Heart left ventricle (tissue), 16 donors: ENCODE results near the gene NDUFC1. TPM values are rescaled to one million over a fixed set of nuclear protein-coding genes. Genes with fewer than 3 reads are reported as not detected.

ENCODE experiments used
- ATAC-seq, 4 donors: fragments of 200-7000 bp; cut with Tn5 transposase; one replicate each; pipeline ENCODE4 v1.9.1; 2020 to 2022; ENCODE audit warnings: moderate library complexity in 4 of 4, mild to moderate bottlenecking in 3 of 4, moderate number of reproducible peaks in 1 of 4
- DNase-seq, 5 donors: peaks; one replicate each; pipeline ENCODE4 v3.0.0-alpha.2; 2020
- H3K27ac ChIP-seq, 12 donors: fragments of 200-600 bp; sonication (generic) in 4 of 12; one replicate each; pipeline versions ENCODE4 v1.5.0 to v1.8.0; 2016 to 2022; ENCODE audit warnings: mild to moderate bottlenecking in 2 of 12
- H3K27me3 ChIP-seq, 9 donors: fragments of 200-600 bp; sonication (generic) in 2 of 9; one replicate each; pipeline versions ENCODE4 v1.5.1 to v1.8.0; 2016 to 2022; ENCODE audit warnings: mild to moderate bottlenecking in 3 of 9
- H3K36me3 ChIP-seq, 9 donors: fragments of 200-600 bp; sonication (generic) in 2 of 9; one replicate each; pipeline versions ENCODE4 v1.5.0 to v1.8.0; 2018 to 2022; ENCODE audit warnings: mild to moderate bottlenecking in 2 of 9
- H3K4me1 ChIP-seq, 12 donors: fragments of 200-600 bp; sonication (generic) in 4 of 12; one replicate each; pipeline versions ENCODE4 v1.5.0 to v1.8.0; 2016 to 2022; ENCODE audit warnings: mild to moderate bottlenecking in 3 of 12
- H3K4me3 ChIP-seq, 12 donors: fragments of 200-600 bp; sonication (generic) in 4 of 12; one replicate each; pipeline versions ENCODE4 v1.5.0 to v1.8.0; 2017 to 2022; ENCODE audit warnings: mild to moderate bottlenecking in 9 of 12, moderate library complexity in 4 of 12
- H3K9me3 ChIP-seq, 12 donors: fragments of 200-600 bp; sonication (generic) in 4 of 12; one replicate each; pipeline versions ENCODE4 v1.5.0 to v1.8.0; 2016 to 2022; ENCODE audit warnings: mild to moderate bottlenecking in 1 of 12
- POLR2A ChIP-seq, 2 donors: fragments of 450-650 bp; IDR thresholded peaks; one replicate each; pipeline ENCODE4 v1.6.1; 2017; ENCODE audit warnings: antibody characterized with exemption in 2 of 2, mild to moderate bottlenecking in 2 of 2, moderate library complexity in 2 of 2
- WGBS, 4 donors: extraction: QIAGEN DNeasy Blood & Tissue Kit in 2 of 4; methylation state at CpG; one replicate each; pipeline versions ENCODE4 v1.1.5 to v1.1.7; 2013 to 2018; 5-methylcytosine and 5-hydroxymethylcytosine counted together
- intact Hi-C, 10 donors: fragments of 100-400 bp; cut with DNase I; formaldehyde crosslinking; loops; one replicate each; pipeline versions ENCODE4 v1.11.1 to v1.14.2; 2022
- polyA plus RNA-seq, 2 donors: library from polyadenylated mRNA; stranded (reverse); fragments of 200-250 nt; gene quantifications; one replicate each; pipeline ENCODE4 v1.2.3, GENCODE V29; 2013
- total RNA-seq, 9 donors: library from RNA; depleted of rRNA in 2 of 9; stranded (reverse); fragments of >200 nt in 2 of 9; fragmentation: NEBNext Ultra II Directional in 3 of 9; extraction: Animal tissue kit (Norgen Biotek cat#: 25700) in 3 of 9; gene quantifications; one replicate each; pipeline versions ENCODE4 v1.1.0 to v1.2.4, GENCODE V29; 2016 to 2023
- TF ChIP-seq, protein P1 (sequence below), 12 donors: fragments of 200-600 bp; sonication (generic) in 4 of 12; IDR thresholded peaks; one replicate each; pipeline versions ENCODE4 v1.5.0 to v1.8.0; 2018 to 2022; ENCODE audit warnings: antibody characterized with exemption in 12 of 12, mild to moderate bottlenecking in 5 of 12
- donor health status: ischemic (EF 13 %, LVEDD 7.1; RV severe dilation, severe dysfunction).
- donor health status: healthy with polysubstance abuse.
- donor health status: DM: no; HTN: yes; CAD: no.
- donor health status: DM: no; HTN: no; CAD: no.
- donor health status: ischemic (EF 25% LVEDD 6.9; RV normal size, moderate dysfunction).
- donor health status: ischemic (EF 25% LVEDD 5.7; RV mildly dilated, moderate dysfunction).
- donor health status: healthy.
- donor health status: DM: yes; HTN: yes; CAD: no.
- donor health status: ischemic (EF 35%, LVEDD 5.7; RV mildly dilated, moderate dysfunction).
- donor health status: nonischemic (EF 11% LVEDD 7.7; RV severe dilation, severe dysfunction).
- donor health status: DM: yes; HTN: yes; CAD: no.
- donor health status: PGD.
- donor health status: ischemic (EF 29% LVEDD 5.4; RV normal size, mild dysfunction).
- donor health status: nonischemic (EF 23%, LVEDD 6.1; RV moderate dilation, normal function).

Gene NDUFC1
- total and polyA plus RNA-seq, 11 donors: 85.0 to 376 (median 178) TPM

DNA sequence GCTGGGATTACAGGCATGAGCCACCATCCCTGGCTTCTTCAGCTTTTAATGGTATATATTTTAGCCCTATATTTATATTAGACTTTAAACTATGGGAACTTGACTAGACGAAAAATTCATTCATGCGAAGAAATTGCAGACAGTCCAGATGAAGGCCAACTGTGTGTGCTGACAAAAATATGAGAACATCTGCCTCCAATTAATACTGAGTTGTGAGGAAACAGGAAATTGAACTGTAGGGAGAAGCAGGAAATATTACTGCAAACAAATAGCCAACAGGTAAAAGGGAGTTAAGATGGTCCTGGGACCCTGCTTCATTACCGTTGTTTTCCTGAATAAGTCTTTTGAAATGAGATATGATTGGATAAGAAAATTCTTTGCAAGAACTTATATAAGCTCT is 48.6 kb downstream of the NDUFC1 start:
- no peaks in the 10 kb centered on the region for H3K9me3 ChIP-seq
- WGBS, 4 donors: 64 to 78% (median 74%) methylated on average over 3 of the region's 3 CpGs

DNA sequence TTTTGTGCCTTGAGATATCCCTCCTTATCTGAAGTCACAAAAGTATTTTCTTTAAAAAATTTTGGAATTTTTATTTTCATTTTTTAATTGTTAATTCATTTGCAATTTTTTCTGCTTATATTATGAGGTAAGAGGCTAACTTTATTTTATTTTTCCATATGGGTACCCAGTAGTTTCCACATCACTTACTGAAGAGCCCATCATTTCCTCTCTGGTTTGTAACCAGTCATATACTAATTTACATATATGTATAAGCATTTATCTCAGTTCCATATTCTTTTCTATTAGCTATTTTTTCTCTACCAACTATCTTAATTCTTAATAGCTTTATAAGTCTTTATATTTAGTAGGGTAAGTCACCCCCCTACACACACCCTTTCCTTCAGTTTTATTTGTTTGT is 49.2 kb downstream of the NDUFC1 start:
- ATAC-seq (no peak), DNase-seq (no peak)
- Histone ChIP-seq H3K27me3 (no peaks in the 10 kb centered on the region), H3K9me3 (no peaks in the 10 kb centered on the region), H3K27ac (no peak overlapping the region), H3K4me1 (no peaks in the 10 kb centered on the region), H3K36me3 (no peaks in the 10 kb centered on the region), H3K4me3 (no peak overlapping the region)
- intact Hi-C loops: no loop called here
- TF ChIP-seq POLR2A (IDR thresholded peaks at IDR 0.05): no peak
- TF ChIP-seq, protein P1, sequence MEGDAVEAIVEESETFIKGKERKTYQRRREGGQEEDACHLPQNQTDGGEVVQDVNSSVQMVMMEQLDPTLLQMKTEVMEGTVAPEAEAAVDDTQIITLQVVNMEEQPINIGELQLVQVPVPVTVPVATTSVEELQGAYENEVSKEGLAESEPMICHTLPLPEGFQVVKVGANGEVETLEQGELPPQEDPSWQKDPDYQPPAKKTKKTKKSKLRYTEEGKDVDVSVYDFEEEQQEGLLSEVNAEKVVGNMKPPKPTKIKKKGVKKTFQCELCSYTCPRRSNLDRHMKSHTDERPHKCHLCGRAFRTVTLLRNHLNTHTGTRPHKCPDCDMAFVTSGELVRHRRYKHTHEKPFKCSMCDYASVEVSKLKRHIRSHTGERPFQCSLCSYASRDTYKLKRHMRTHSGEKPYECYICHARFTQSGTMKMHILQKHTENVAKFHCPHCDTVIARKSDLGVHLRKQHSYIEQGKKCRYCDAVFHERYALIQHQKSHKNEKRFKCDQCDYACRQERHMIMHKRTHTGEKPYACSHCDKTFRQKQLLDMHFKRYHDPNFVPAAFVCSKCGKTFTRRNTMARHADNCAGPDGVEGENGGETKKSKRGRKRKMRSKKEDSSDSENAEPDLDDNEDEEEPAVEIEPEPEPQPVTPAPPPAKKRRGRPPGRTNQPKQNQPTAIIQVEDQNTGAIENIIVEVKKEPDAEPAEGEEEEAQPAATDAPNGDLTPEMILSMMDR (IDR thresholded peaks at IDR 0.05): no peak

More for the DNA sequence above, 48.6 kb downstream of the NDUFC1 start:
- TF ChIP-seq POLR2A (IDR thresholded peaks at IDR 0.05): no peak
- TF ChIP-seq, protein P1 (IDR thresholded peaks at IDR 0.05): no peak
- Histone ChIP-seq H3K27ac (no peak overlapping the region), H3K4me3 (no peak overlapping the region), H3K4me1 (no peaks in the 10 kb centered on the region), H3K27me3 (no peaks in the 10 kb centered on the region), H3K36me3 (no peaks in the 10 kb centered on the region)
- intact Hi-C loops: no loop called here
- DNase-seq (no peak), ATAC-seq (no peak)

DNA sequence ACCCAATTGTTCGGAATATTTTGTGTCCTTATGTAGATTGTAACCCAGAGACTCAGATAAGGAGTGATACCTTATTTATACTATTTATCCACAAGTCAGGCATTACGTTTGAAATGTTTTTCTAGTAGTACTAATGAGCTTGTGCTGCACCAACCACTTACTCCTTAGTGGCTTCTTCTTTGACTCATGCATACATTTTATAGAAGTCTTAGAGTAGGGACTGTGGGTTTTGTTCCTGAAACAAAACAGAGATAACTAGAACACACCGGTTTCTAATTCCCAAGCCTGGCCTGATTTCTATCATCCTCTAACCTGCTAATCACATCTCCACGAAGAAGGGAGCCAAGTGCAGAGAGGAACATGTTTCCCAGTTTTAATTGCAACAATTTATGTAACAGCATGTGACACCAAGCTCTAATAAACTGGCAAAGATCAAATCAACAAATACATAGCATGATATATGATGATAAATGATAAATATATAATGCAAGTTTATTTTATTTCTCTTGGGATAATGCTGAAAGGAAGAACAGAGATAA is 54.5 kb downstream of the NDUFC1 start:
- WGBS, 4 donors: 72 to 77% (median 75%) methylated on average over 4 of the region's 4 CpGs
- TF ChIP-seq POLR2A (IDR thresholded peaks at IDR 0.05): no peak
- TF ChIP-seq, protein P1 (IDR thresholded peaks at IDR 0.05): no peak
- no peak for ATAC-seq
- Histone ChIP-seq H3K27me3 (no peaks in the 10 kb centered on the region), H3K27ac (no peak overlapping the region), H3K9me3 (no peaks in the 10 kb centered on the region), H3K4me1 (peaks cover 0 to 3% (median 0%) of the 10 kb centered on the region in 12 donors), H3K4me3 (no peak overlapping the region), H3K36me3 (no peaks in the 10 kb centered on the region)
- DNase-seq: no peak
- intact Hi-C loops: no loop called here

DNA sequence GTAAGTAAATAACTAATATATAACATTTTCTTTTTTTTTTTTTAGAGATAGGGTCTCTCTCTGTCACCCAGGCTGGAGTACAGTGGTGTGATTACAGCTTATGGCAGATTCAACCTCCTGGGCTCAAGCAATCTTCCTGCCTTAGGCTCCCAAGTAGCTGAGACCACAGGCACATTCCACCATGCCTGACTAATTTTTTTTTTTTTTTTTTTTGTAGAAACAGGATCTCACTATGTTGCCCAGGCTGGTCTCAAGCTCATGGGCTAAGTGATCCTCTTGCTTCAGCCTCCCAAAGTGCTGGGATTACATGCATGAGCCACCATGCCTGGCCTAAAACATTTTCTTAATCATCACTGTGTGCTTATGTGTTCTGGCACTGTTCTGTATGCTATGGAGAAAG is 55.0 kb downstream of the NDUFC1 start:
- intact Hi-C loops: no loop called here

More for the DNA sequence above, 55.0 kb downstream of the NDUFC1 start:
- no peaks in the 10 kb centered on the region for H3K9me3 ChIP-seq
- H3K4me3 ChIP-seq: no peak overlapping the region
- TF ChIP-seq, protein P1 (IDR thresholded peaks at IDR 0.05): no peak
- TF ChIP-seq POLR2A (IDR thresholded peaks at IDR 0.05): no peak
- no peak for DNase-seq
- no peak overlapping the region for H3K27ac ChIP-seq
- peaks cover 0 to 3% (median 0%) of the 10 kb centered on the region in 12 donors for H3K4me1 ChIP-seq
- no peaks in the 10 kb centered on the region for H3K36me3 ChIP-seq
- no peaks in the 10 kb centered on the region for H3K27me3 ChIP-seq
- ATAC-seq: no peak
